Omental fat pad (tissue), 4 donors: ENCODE data around the gene BOD1L1. TPM values are rescaled to one million over a fixed set of nuclear protein-coding genes. Genes with fewer than 3 reads are reported as not detected.

Experiments used
- ATAC-seq: fragments of 150-250 bp; one replicate; pipeline ENCODE4 v1.9.1; 2016; ENCODE audit warnings: mild to moderate bottlenecking, moderate library complexity; ENCODE audit not compliant: low FRiP score
- DNase-seq: peaks from one replicate; pipeline ENCODE4 v3.0.0-alpha.2; 2019; ENCODE audit warnings: low spot score
- CTCF ChIP-seq, 3 donors: fragments of 450-650 bp; IDR thresholded peaks; one replicate each; pipeline ENCODE4 v1.5.1; 2016 to 2017; ENCODE audit warnings: antibody characterized with exemption in 3 of 3, mild to moderate bottlenecking in 3 of 3, moderate library complexity in 2 of 3
- total RNA-seq, 4 donors: library from RNA; depleted of rRNA; stranded (reverse); fragments of >200 nt; gene quantifications; one replicate each; pipeline ENCODE4 v1.1.0, GENCODE V29; 2016

Gene BOD1L1
- total RNA-seq, 4 donors from 2014 or later = 34.2 to 65.9 (median 36.7) TPM

- no peak for ATAC-seq
- TF ChIP-seq CTCF (IDR thresholded peaks at IDR 0.05) = no peak
- DNase-seq = no peak
Observed at GRCh38 chr4:13588954-13589353, 38.6 kb downstream of the BOD1L1 start.

- ATAC-seq (no peak), DNase-seq (no peak)
- no peak for TF ChIP-seq CTCF (IDR thresholded peaks at IDR 0.05)
Observed at GRCh38 chr4:13584481-13584880, 43.0 kb downstream of the BOD1L1 start.

- TF ChIP-seq CTCF (IDR thresholded peaks at IDR 0.05) = no peak
- no peak for ATAC-seq
- DNase-seq = no peak
Observed at GRCh38 chr4:13580036-13580435, 47.5 kb downstream of the BOD1L1 start.

- ATAC-seq (no peak), DNase-seq (no peak)
- TF ChIP-seq CTCF (IDR thresholded peaks at IDR 0.05) = no peak
Observed at GRCh38 chr4:13577660-13578059, 49.9 kb downstream of the BOD1L1 start.

- no peak for ATAC-seq
- no peak for DNase-seq
- TF ChIP-seq CTCF (IDR thresholded peaks at IDR 0.05) = no peak
Observed at GRCh38 chr4:13570916-13571315, 56.6 kb downstream of the BOD1L1 start.

GRCh38 chr4:13567125-13567524, 60.4 kb downstream of the BOD1L1 start:
- DNase-seq (no peak), ATAC-seq (no peak)
- no peak for TF ChIP-seq CTCF (IDR thresholded peaks at IDR 0.05)

- no peak for DNase-seq
- ATAC-seq = no peak
- TF ChIP-seq CTCF (IDR thresholded peaks at IDR 0.05) = no peak
Observed at GRCh38 chr4:13562876-13563275, 64.6 kb downstream of the BOD1L1 start.
